PC-3 (cell line): ENCODE results near the gene RPS6KA2. TPM values are rescaled to one million over a fixed set of nuclear protein-coding genes. Genes with fewer than 3 reads are reported as not detected.
"Not testable (repeated sequence)": the region's sequence is repeated elsewhere in the genome, so short reads cannot be mapped to it uniquely, and the experiment has no call there.

Experiments
- ATAC-seq: fragments of 200-7000 bp; cut with Tn5 transposase; 2 replicates; pipeline ENCODE4 v1.9.1; 2020; ENCODE audit warnings: mild to moderate bottlenecking, moderate library complexity
- BruUV-seq: library from RNA; stranded (reverse); fragments of 400-500 nt; replicated peaks from 2 replicates; lab custom pipeline; 2021; lab: Mats Ljungman, UMichigan
- CTCF ChIA-PET: fragments of 300-600 bp; sonication (Branson Sonifier 250); formaldehyde crosslinking; loops from one replicate; lab custom pipeline; 2022; ENCODE audit warnings: antibody characterized with exemption; lab: Charles Lee
- POLR2A ChIA-PET: fragments of 300-600 bp; sonication (Branson Sonifier 250); formaldehyde crosslinking; loops from one replicate; lab custom pipeline; 2022; ENCODE audit warnings: antibody characterized with exemption; ENCODE audit not compliant: unreplicated experiment; lab: Charles Lee
- DNase-seq: peaks from one replicate; pipeline ENCODE4 v3.0.0-alpha.2; 2015
- H2AFZ ChIP-seq: fragments of 300-600 bp; sonication (generic); 2 replicates; pipeline ENCODE4 v1.6.0; 2016; ENCODE audit warnings: antibody characterized with exemption, low read length
- H3F3A ChIP-seq: fragments of 300-600 bp; sonication (generic); one replicate; pipeline ENCODE4 v1.6.0; 2017; ENCODE audit warnings: antibody characterized with exemption, low read length, control low read depth, mild to moderate bottlenecking; ENCODE audit not compliant: unreplicated experiment
- H3K27ac ChIP-seq: fragments of 300-600 bp; sonication (generic); 2 replicates; pipeline ENCODE4 v1.5.1; 2016; ENCODE audit warnings: mild to moderate bottlenecking, low read length
- H3K27me3 ChIP-seq: fragments of 300-600 bp; sonication (generic); 2 replicates; pipeline ENCODE4 v1.6.1; 2016; ENCODE audit warnings: low read length, mixed read lengths
- H3K36me3 ChIP-seq: fragments of 300-600 bp; sonication (generic); 2 replicates; pipeline ENCODE4 v1.6.1; 2016; ENCODE audit warnings: low read depth, mixed run types, low read length, mixed read lengths
- H3K4me1 ChIP-seq: fragments of 300-600 bp; sonication (generic); 2 replicates; pipeline ENCODE4 v1.5.1; 2016; ENCODE audit warnings: low read length; ENCODE audit not compliant: insufficient read depth
- H3K4me2 ChIP-seq: fragments of 300-600 bp; sonication (generic); 2 replicates; pipeline ENCODE4 v1.6.0; 2016; ENCODE audit warnings: low read length
- H3K4me3 ChIP-seq: fragments of 300-600 bp; sonication (generic); 2 replicates; pipeline ENCODE4 v1.5.1; 2016; ENCODE audit warnings: mild to moderate bottlenecking, low read length, mixed read lengths
- H3K79me2 ChIP-seq: fragments of 300-600 bp; sonication (generic); 2 replicates; pipeline ENCODE4 v1.6.1; 2017; ENCODE audit warnings: low read length, mixed read lengths
- H3K9ac ChIP-seq: fragments of 300-600 bp; sonication (generic); 2 replicates; pipeline ENCODE4 v1.6.0; 2016; ENCODE audit warnings: mild to moderate bottlenecking, low read length
- H3K9me2 ChIP-seq: fragments of 300-600 bp; sonication (generic); replicated peaks from 2 replicates; pipeline ENCODE4 v1.6.1; 2016; ENCODE audit warnings: mixed run types, low read length, mixed read lengths
- H3K9me3 ChIP-seq: fragments of 300-600 bp; sonication (generic); 2 replicates; pipeline ENCODE4 v1.6.1; 2016; ENCODE audit warnings: low read length, mixed read lengths
- H4K20me1 ChIP-seq: fragments of 300-600 bp; sonication (generic); 2 replicates; pipeline ENCODE4 v1.6.1; 2016; ENCODE audit warnings: low read length, mixed read lengths
- CTCF ChIP-seq: fragments of 300-600 bp; sonication (generic); conservative IDR thresholded peaks from 2 replicates; pipeline ENCODE4 v1.5.1; 2017; ENCODE audit warnings: antibody characterized with exemption, low read depth, mild to moderate bottlenecking, low read length
- EZH2 ChIP-seq: fragments of 300-600 bp; sonication (generic); IDR thresholded peaks from one replicate; pipeline ENCODE4 v1.6.1; 2017; ENCODE audit warnings: antibody characterized with exemption, mild to moderate bottlenecking, low read length; ENCODE audit not compliant: unreplicated experiment
- EZH2phosphoT487 ChIP-seq: fragments of 300-600 bp; sonication (generic); IDR thresholded peaks from 2 replicates; pipeline ENCODE4 v1.6.1; 2018; ENCODE audit warnings: mild to moderate bottlenecking, antibody characterized with exemption, low read length, borderline replicate concordance
- intact Hi-C: fragments of 100-400 bp; cut with micrococcal nuclease; formaldehyde crosslinking; loops from 2 replicates; pipeline ENCODE4 v1.9.0; 2023
- total RNA-seq: library from RNA; depleted of rRNA; stranded (reverse); fragments of >200 nt; gene quantifications from 2 replicates; pipeline ENCODE4 v1.2.3, GENCODE V29; 2014

Gene RPS6KA2
- total RNA-seq, 1 experiment from 2014 or later, result 5.1 TPM

GRCh38 chr6:166582258-166582657 is 44.8 kb downstream of the RPS6KA2 start:
- no peak overlapping the region for H3K27ac ChIP-seq
- no peaks in the 10 kb centered on the region for H3K9me2 ChIP-seq
- no peaks in the 10 kb centered on the region for H3K4me1 ChIP-seq
- ATAC-seq (no peak), DNase-seq (no peak)
- intact Hi-C loops, result no loop called here
- no peaks in the 10 kb centered on the region for H3K36me3 ChIP-seq
- BruUV-seq, result no TSS peak
- no peaks in the 10 kb centered on the region for H3K27me3 ChIP-seq
- no peaks in the 10 kb centered on the region for H3K79me2 ChIP-seq
- no peaks in the 10 kb centered on the region for H3K9me3 ChIP-seq
- H3K4me3 ChIP-seq, result no peak overlapping the region
- no peak overlapping the region for H2AFZ ChIP-seq
- TF ChIP-seq EZH2, result no peak
- no peak for TF ChIP-seq CTCF
- TF ChIP-seq EZH2phosphoT487, result no peak
- no peaks in the 10 kb centered on the region for H4K20me1 ChIP-seq
- no peak overlapping the region for H3K9ac ChIP-seq
- ChIA-PET POLR2A (no interaction called here), CTCF (no interaction called here)
- no peak overlapping the region for H3K4me2 ChIP-seq
- H3F3A ChIP-seq, result no peaks in the 10 kb centered on the region

GRCh38 chr6:166581801-166582200 is 45.2 kb downstream of the RPS6KA2 start:
- H3K4me3 ChIP-seq, intact Hi-C loops, H3K27me3 ChIP-seq, H3K9me2 ChIP-seq, H3K9me3 ChIP-seq, CTCF ChIA-PET, H3K27ac ChIP-seq, BruUV-seq, H2AFZ ChIP-seq, H3K36me3 ChIP-seq, DNase-seq, ATAC-seq, H3K79me2 ChIP-seq, H3K4me2 ChIP-seq, POLR2A ChIA-PET, H4K20me1 ChIP-seq, H3F3A ChIP-seq, H3K9ac ChIP-seq, H3K4me1 ChIP-seq: not testable (repeated sequence)

GRCh38 chr6:166581091-166581511 is 46.0 kb downstream of the RPS6KA2 start:
- no peak overlapping the region for H3K27ac ChIP-seq
- ChIA-PET CTCF (no interaction called here), POLR2A (no interaction called here)
- no peak overlapping the region for H3K9ac ChIP-seq
- BruUV-seq, result no TSS peak
- no peaks in the 10 kb centered on the region for H3K79me2 ChIP-seq
- H3K9me3 ChIP-seq, result no peaks in the 10 kb centered on the region
- intact Hi-C loops, result no loop called here
- TF ChIP-seq EZH2, result no peak
- TF ChIP-seq EZH2phosphoT487, result no peak
- no peak for TF ChIP-seq CTCF
- no peaks in the 10 kb centered on the region for H4K20me1 ChIP-seq
- no peaks in the 10 kb centered on the region for H3K27me3 ChIP-seq
- no peak overlapping the region for H3K4me3 ChIP-seq
- H3K4me1 ChIP-seq, result no peaks in the 10 kb centered on the region
- H2AFZ ChIP-seq, result no peak overlapping the region
- ATAC-seq (no peak), DNase-seq (no peak)
- H3K4me2 ChIP-seq, result no peak overlapping the region
- no peaks in the 10 kb centered on the region for H3K36me3 ChIP-seq
- no peaks in the 10 kb centered on the region for H3F3A ChIP-seq
- H3K9me2 ChIP-seq, result no peaks in the 10 kb centered on the region
